IMR-90 (cell line): ENCODE results near the gene KRTAP4-12.

ENCODE experiments used
- CEBPB ChIP-seq: IDR thresholded peaks from 2 replicates; pipeline ENCODE4 v1.6.1; 2012; ENCODE audit warnings: low read depth, low read length, improper control_type of control experiment
- CTCF ChIP-seq: conservative IDR thresholded peaks from 2 replicates; pipeline ENCODE4 v1.5.1; 2012; ENCODE audit warnings: mild to moderate bottlenecking, low read depth, low read length, improper control_type of control experiment
- MAZ ChIP-seq: IDR thresholded peaks from 2 replicates; pipeline ENCODE4 v1.6.1; 2012; ENCODE audit warnings: low read depth, mild to moderate bottlenecking, low read length, improper control_type of control experiment, moderate library complexity, borderline replicate concordance
- POLR2A ChIP-seq: IDR thresholded peaks from 2 replicates; pipeline ENCODE4 v1.6.1; 2012; ENCODE audit warnings: mild to moderate bottlenecking, low read depth, low read length
- RAD21 ChIP-seq: IDR thresholded peaks from 2 replicates; pipeline ENCODE4 v1.6.1; 2012; ENCODE audit warnings: low read length, improper control_type of control experiment

- TF ChIP-seq POLR2A, result no peak
- TF ChIP-seq MAZ, result no peak
- no peak for TF ChIP-seq CTCF
- TF ChIP-seq RAD21, result no peak
- no peak for TF ChIP-seq CEBPB
Observed at GRCh38 chr17:41160648-41161047, 36.7 kb upstream of the KRTAP4-12 start, which contains the start of gene KRTAP4-4.
